Activated CD4-positive, alpha-beta T cell treated with anti-CD3 and anti-CD28 coated beads for 4 hours (primary cell): Measurements from ENCODE around the gene USP7.

Experiments
- DNase-seq, 2 donors: peaks; one replicate each; pipeline ENCODE4 v3.0.0-alpha.2; 2020

The USP7 gene

GRCh38 chr16:8951447-8952280 lies 12.0 kb downstream of the USP7 start:
- no peak for DNase-seq

- DNase-seq = no peak
These were observed 13.1 kb downstream of the USP7 start for GRCh38 chr16:8950580-8951077.

- no peak for DNase-seq
These were observed 13.9 kb downstream of the USP7 start for GRCh38 chr16:8949536-8950418.

GRCh38 chr16:8948831-8949230 lies 14.9 kb downstream of the USP7 start:
- DNase-seq = no peak

- no peak for DNase-seq
These were observed 15.6 kb downstream of the USP7 start for GRCh38 chr16:8948069-8948593.

- no peak for DNase-seq
These were observed 17.2 kb downstream of the USP7 start for GRCh38 chr16:8946544-8946943.

GRCh38 chr16:8945626-8946296 lies 17.9 kb downstream of the USP7 start:
- DNase-seq = no peak

- no peak for DNase-seq
These were observed 19.5 kb downstream of the USP7 start for GRCh38 chr16:8943966-8944759.

- no peak for DNase-seq
These were observed 20.5 kb downstream of the USP7 start for GRCh38 chr16:8943001-8943763.

- DNase-seq = no peak
These were observed 21.9 kb downstream of the USP7 start for GRCh38 chr16:8941718-8942344.

- no peak for DNase-seq
These were observed 25.9 kb downstream of the USP7 start for GRCh38 chr16:8937803-8938202.

- peak; percentile 77 to 81 for DNase-seq
These were observed 27.3 kb downstream of the USP7 start for GRCh38 chr16:8936421-8936820.

- DNase-seq = no peak
These were observed 27.7 kb downstream of the USP7 start for GRCh38 chr16:8935989-8936388.

- no peak for DNase-seq
These were observed 29.1 kb downstream of the USP7 start for GRCh38 chr16:8934601-8935000.

- peak; percentile 35 to 53 for DNase-seq
These were observed 31.8 kb downstream of the USP7 start for GRCh38 chr16:8931859-8932258.

GRCh38 chr16:8929086-8929748 lies 34.5 kb downstream of the USP7 start:
- no peak for DNase-seq

GRCh38 chr16:8928467-8928957 lies 35.2 kb downstream of the USP7 start:
- peak; percentile 22 to 26 for DNase-seq

GRCh38 chr16:8926827-8927226 lies 36.9 kb downstream of the USP7 start:
- no peak for DNase-seq

GRCh38 chr16:8925455-8925854 lies 38.3 kb downstream of the USP7 start:
- no peak for DNase-seq

- no peak for DNase-seq
These were observed 39.5 kb downstream of the USP7 start for GRCh38 chr16:8924214-8924613.
